Measurements from ENCODE around the gene MFSD11.

MFSD11 gene

GRCh38 chr17:76736349-76737081 is 1.4 kb upstream of the MFSD11 start:
- peak; percentile 76 for TF ChIP-seq EGR1 (IDR thresholded peaks at IDR 0.05)
- peak; percentile 95 for TF ChIP-seq YY1 (IDR thresholded peaks at IDR 0.05; ENCODE audit: low read depth)
- TF ChIP-seq NFIC (IDR thresholded peaks at IDR 0.05) = no peak
- no peak; the same call in 1 of the 2 replicates for TF ChIP-seq MAX (IDR thresholded peaks at IDR 0.05)
- TF ChIP-seq, protein P1, sequence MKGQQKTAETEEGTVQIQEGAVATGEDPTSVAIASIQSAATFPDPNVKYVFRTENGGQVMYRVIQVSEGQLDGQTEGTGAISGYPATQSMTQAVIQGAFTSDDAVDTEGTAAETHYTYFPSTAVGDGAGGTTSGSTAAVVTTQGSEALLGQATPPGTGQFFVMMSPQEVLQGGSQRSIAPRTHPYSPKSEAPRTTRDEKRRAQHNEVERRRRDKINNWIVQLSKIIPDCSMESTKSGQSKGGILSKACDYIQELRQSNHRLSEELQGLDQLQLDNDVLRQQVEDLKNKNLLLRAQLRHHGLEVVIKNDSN (IDR thresholded peaks at IDR 0.05) = no peak
- TF ChIP-seq TEAD4 (IDR thresholded peaks at IDR 0.05) = peak; percentile 73
- TF ChIP-seq EP300 (IDR thresholded peaks at IDR 0.05; ENCODE audit: borderline replicate concordance) = no peak

- TF ChIP-seq TCF12 (IDR thresholded peaks at IDR 0.05; ENCODE audit: low read depth) (no peak; the same call in 1 of the 2 replicates), YY1 (IDR thresholded peaks at IDR 0.05; ENCODE audit: low read depth) (peak; percentile 95), NFIC (IDR thresholded peaks at IDR 0.05) (no peak), ZBTB7A (IDR thresholded peaks at IDR 0.05; ENCODE audit: low read depth) (no peak), EGR1 (IDR thresholded peaks at IDR 0.05) (peak; percentile 32; the same call in 1 of the 2 replicates), CREB1 (IDR thresholded peaks at IDR 0.05; ENCODE audit: low read depth) (peak; percentile 51; the same call in 1 of the 2 replicates), EP300 (IDR thresholded peaks at IDR 0.05; ENCODE audit: borderline replicate concordance) (no peak; the same call in 1 of the 2 replicates), CEBPB (IDR thresholded peaks at IDR 0.05) (peak; percentile 54; the same call in 1 of the 2 replicates), TAF1 (IDR thresholded peaks at IDR 0.05; ENCODE audit: low read depth) (peak; percentile 97), RAD21 (IDR thresholded peaks at IDR 0.05; ENCODE audit: low read depth) (no peak), MAX (IDR thresholded peaks at IDR 0.05) (peak; percentile 79), FOXM1 (IDR thresholded peaks at IDR 0.05; ENCODE audit: borderline replicate concordance, low read depth) (no peak; the same call in 1 of the 2 replicates), TEAD4 (IDR thresholded peaks at IDR 0.05) (peak; percentile 66; the same call in 1 of the 2 replicates)
- TF ChIP-seq, protein P1 (IDR thresholded peaks at IDR 0.05) = peak; percentile 3; the same call in 1 of the 2 replicates
- TF ChIP-seq, protein P2, sequence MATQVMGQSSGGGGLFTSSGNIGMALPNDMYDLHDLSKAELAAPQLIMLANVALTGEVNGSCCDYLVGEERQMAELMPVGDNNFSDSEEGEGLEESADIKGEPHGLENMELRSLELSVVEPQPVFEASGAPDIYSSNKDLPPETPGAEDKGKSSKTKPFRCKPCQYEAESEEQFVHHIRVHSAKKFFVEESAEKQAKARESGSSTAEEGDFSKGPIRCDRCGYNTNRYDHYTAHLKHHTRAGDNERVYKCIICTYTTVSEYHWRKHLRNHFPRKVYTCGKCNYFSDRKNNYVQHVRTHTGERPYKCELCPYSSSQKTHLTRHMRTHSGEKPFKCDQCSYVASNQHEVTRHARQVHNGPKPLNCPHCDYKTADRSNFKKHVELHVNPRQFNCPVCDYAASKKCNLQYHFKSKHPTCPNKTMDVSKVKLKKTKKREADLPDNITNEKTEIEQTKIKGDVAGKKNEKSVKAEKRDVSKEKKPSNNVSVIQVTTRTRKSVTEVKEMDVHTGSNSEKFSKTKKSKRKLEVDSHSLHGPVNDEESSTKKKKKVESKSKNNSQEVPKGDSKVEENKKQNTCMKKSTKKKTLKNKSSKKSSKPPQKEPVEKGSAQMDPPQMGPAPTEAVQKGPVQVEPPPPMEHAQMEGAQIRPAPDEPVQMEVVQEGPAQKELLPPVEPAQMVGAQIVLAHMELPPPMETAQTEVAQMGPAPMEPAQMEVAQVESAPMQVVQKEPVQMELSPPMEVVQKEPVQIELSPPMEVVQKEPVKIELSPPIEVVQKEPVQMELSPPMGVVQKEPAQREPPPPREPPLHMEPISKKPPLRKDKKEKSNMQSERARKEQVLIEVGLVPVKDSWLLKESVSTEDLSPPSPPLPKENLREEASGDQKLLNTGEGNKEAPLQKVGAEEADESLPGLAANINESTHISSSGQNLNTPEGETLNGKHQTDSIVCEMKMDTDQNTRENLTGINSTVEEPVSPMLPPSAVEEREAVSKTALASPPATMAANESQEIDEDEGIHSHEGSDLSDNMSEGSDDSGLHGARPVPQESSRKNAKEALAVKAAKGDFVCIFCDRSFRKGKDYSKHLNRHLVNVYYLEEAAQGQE (IDR thresholded peaks at IDR 0.05; ENCODE audit: low read depth) = no peak
Measured at GRCh38 chr17:76737082-76737675, 740 bp upstream of the MFSD11 start, which contains the start of gene SRSF2. TSS of gene SRSF2 (minus strand) at chr17:76737331. CDS start at chr17:76737160, 171 bp downstream.

DNA sequence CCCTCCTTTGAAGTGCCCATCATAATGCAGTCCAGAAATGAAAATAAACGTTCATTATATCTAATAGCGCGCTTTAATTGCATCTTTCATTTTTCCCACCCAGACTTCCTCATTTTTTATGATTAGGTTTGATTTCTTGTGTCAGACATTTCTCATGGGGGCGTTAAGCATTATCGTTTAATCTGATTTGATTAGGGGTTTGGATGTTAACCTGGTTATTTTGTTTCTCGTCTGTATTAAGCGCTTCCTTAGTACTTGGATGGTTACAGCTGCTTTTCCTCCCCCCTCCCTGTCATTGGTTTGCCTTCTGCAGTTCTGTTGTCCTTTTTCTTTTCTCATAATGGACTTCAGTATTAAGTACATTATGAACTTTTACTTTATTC is 540 bp downstream of the MFSD11 start:
- TF ChIP-seq CREB1 (IDR thresholded peaks at IDR 0.05; ENCODE audit: low read depth) (no peak), TCF12 (IDR thresholded peaks at IDR 0.05; ENCODE audit: low read depth) (no peak), EGR1 (IDR thresholded peaks at IDR 0.05) (no peak), EP300 (IDR thresholded peaks at IDR 0.05; ENCODE audit: borderline replicate concordance) (no peak), NFIC (IDR thresholded peaks at IDR 0.05) (no peak), TEAD4 (IDR thresholded peaks at IDR 0.05) (no peak), TAF1 (IDR thresholded peaks at IDR 0.05; ENCODE audit: low read depth) (no peak), CEBPB (IDR thresholded peaks at IDR 0.05) (no peak), ZBTB7A (IDR thresholded peaks at IDR 0.05; ENCODE audit: low read depth) (no peak), FOXM1 (IDR thresholded peaks at IDR 0.05; ENCODE audit: borderline replicate concordance, low read depth) (no peak), RAD21 (IDR thresholded peaks at IDR 0.05; ENCODE audit: low read depth) (no peak), YY1 (IDR thresholded peaks at IDR 0.05; ENCODE audit: low read depth) (no peak), MAX (IDR thresholded peaks at IDR 0.05) (no peak)
- TF ChIP-seq, protein P1 (IDR thresholded peaks at IDR 0.05) = no peak
- TF ChIP-seq, protein P2 (IDR thresholded peaks at IDR 0.05; ENCODE audit: low read depth) = no peak

DNA sequence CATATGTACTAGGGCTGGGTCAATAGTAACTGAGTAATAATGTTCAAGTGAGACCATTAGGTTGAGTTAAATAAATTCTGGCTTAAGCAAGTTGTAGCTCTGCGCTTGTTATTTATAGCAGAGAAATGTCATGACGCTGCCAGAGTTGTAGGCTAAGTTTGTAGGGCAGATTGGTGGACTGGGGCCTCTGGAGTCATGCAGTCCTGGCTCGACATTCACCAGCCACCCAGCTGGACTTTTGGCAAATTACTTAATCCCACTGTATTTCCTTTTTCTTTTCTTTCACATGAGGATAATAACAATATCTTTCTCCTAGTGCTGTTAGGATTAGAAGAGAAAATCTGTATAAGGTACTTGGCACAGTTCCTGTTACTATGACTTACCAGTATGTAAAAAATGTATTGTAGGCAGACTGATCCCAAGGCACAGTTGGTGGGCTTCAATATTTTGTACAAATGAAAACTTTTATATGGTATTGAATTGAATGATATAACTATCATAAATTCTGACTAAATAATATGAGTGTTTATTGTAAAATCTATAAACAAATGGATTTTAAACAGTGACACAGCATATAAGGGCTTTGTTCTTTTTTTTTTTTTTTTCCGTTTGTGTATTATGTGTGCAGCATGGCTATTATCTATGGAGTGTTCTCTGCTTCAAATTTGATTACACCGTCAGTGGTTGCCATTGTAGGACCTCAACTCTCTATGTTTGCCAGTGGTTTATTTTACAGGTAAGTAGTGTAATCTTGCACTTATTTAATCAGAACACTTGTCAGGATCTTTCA is 2.6 kb downstream of the MFSD11 start:
- TF ChIP-seq EP300 (IDR thresholded peaks at IDR 0.05; ENCODE audit: borderline replicate concordance) (no peak), NFIC (IDR thresholded peaks at IDR 0.05) (no peak), TCF12 (IDR thresholded peaks at IDR 0.05; ENCODE audit: low read depth) (no peak), YY1 (IDR thresholded peaks at IDR 0.05; ENCODE audit: low read depth) (no peak), CREB1 (IDR thresholded peaks at IDR 0.05; ENCODE audit: low read depth) (no peak), TEAD4 (IDR thresholded peaks at IDR 0.05) (no peak), RAD21 (IDR thresholded peaks at IDR 0.05; ENCODE audit: low read depth) (no peak), CEBPB (IDR thresholded peaks at IDR 0.05) (no peak), TAF1 (IDR thresholded peaks at IDR 0.05; ENCODE audit: low read depth) (no peak), FOXM1 (IDR thresholded peaks at IDR 0.05; ENCODE audit: borderline replicate concordance, low read depth) (no peak), MAX (IDR thresholded peaks at IDR 0.05) (no peak), EGR1 (IDR thresholded peaks at IDR 0.05) (no peak)
- TF ChIP-seq, protein P1 (IDR thresholded peaks at IDR 0.05) = no peak
- TF ChIP-seq, protein P2 (IDR thresholded peaks at IDR 0.05; ENCODE audit: low read depth) = no peak
